B cell (primary cell): ENCODE data around the gene PDZD7.

Experiments
- CTCF ChIP-seq: fragments of 200-600 bp; IDR thresholded peaks from one replicate; pipeline ENCODE4 v1.8.0; 2022; ENCODE audit warnings: antibody characterized with exemption, mild to moderate bottlenecking
- EZH2 ChIP-seq: IDR thresholded peaks from 2 replicates; pipeline ENCODE4 v1.6.1; 2012; ENCODE audit warnings: borderline replicate concordance, low read depth, mild to moderate bottlenecking, moderate library complexity, low read length; ENCODE audit not compliant: insufficient read depth, poor library complexity, severe bottlenecking

- TF ChIP-seq CTCF = no peak
- TF ChIP-seq EZH2 = no peak
Measured at GRCh38 chr10:101010329-101010728, 20.6 kb downstream of the PDZD7 start.
